GM12878 (cell line): ENCODE data around the gene OR2F2. TPM values are rescaled to one million over a fixed set of nuclear protein-coding genes. Genes with fewer than 3 reads are reported as not detected.

Experiments used
- ATAC-seq: fragments of 200-7000 bp; cut with Tn5 transposase; 3 replicates; pipeline ENCODE4 v1.9.1; 2020; ENCODE audit warnings: mild to moderate bottlenecking, moderate library complexity
- BruUV-seq: library from RNA; stranded (reverse); fragments of 400-500 nt; replicated peaks from 2 replicates; lab custom pipeline; 2021; lab: Mats Ljungman, UMichigan
- CTCF ChIA-PET: fragments of 300-600 bp; sonication (Branson Sonifier 250); formaldehyde crosslinking; extraction: SDS; loops from one replicate; lab custom pipeline; 2021; ENCODE audit warnings: inconsistent platforms; lab: Yijun Ruan, JAX
- POLR2A ChIA-PET: fragments of 350-600 bp; formaldehyde crosslinking; extraction: SDS; loops from one replicate; lab custom pipeline; 2021; ENCODE audit warnings: inconsistent platforms; lab: Charles Lee
- RAD21 ChIA-PET: fragments of 300-600 bp; sonication (Branson Sonifier 250); formaldehyde crosslinking; loops from one replicate; lab custom pipeline; 2023; ENCODE audit warnings: antibody characterized with exemption; ENCODE audit not compliant: unreplicated experiment; lab: Charles Lee
- SMC1A ChIA-PET: fragments of 300-600 bp; sonication (Branson Sonifier 250); formaldehyde crosslinking; loops from one replicate; lab custom pipeline; 2023; ENCODE audit not compliant: unreplicated experiment, uncharacterized antibody; lab: Charles Lee
- DNase-seq: peaks from one replicate; pipeline ENCODE4 v3.0.0-alpha.2; 2011; ENCODE audit warnings: low read depth, low spot score
- FAIRE-seq: peaks from 3 replicates; lab custom pipeline; 2011; peaks lifted over from hg19 to GRCh38; lab: Jason Lieb, UNC
- H2AFZ ChIP-seq: 2 replicates; pipeline ENCODE4 v1.6.0; 2011; ENCODE audit warnings: low read depth, low read length, control low read depth; ENCODE audit not compliant: control insufficient read depth
- H3K27ac ChIP-seq: 2 replicates; pipeline ENCODE4 v1.5.1; 2011; ENCODE audit warnings: control low read depth; ENCODE audit not compliant: control insufficient read depth, insufficient read depth
- H3K27me3 ChIP-seq, 2 experiments: replicated peaks in 1 of 2; 2 replicates each; pipeline versions ENCODE4 v1.6.0 to v1.6.1; 2011; ENCODE audit warnings: low read length in 1 of 2; ENCODE audit not compliant: control insufficient read depth in 2 of 2, insufficient read depth in 2 of 2
- H3K36me3 ChIP-seq, 2 experiments: 2 replicates each; pipeline ENCODE4 v1.5.1; 2011; ENCODE audit warnings: low read length in 1 of 2; ENCODE audit not compliant: control insufficient read depth in 2 of 2, insufficient read depth in 2 of 2
- H3K4me1 ChIP-seq: 2 replicates; pipeline ENCODE4 v1.6.1; 2011; ENCODE audit warnings: mild to moderate bottlenecking, low read length, moderate library complexity, mixed read lengths; ENCODE audit not compliant: control insufficient read depth, insufficient read depth
- H3K4me2 ChIP-seq: 2 replicates; pipeline ENCODE4 v1.6.0; 2011; ENCODE audit warnings: control low read depth; ENCODE audit not compliant: control insufficient read depth, insufficient read depth
- H3K4me3 ChIP-seq: fragments of 200-600 bp; sonication (generic); 2 replicates; pipeline ENCODE4 v1.5.1; 2016
- H3K79me2 ChIP-seq: 2 replicates; pipeline ENCODE4 v1.6.0; 2011; ENCODE audit warnings: low read length; ENCODE audit not compliant: control insufficient read depth, insufficient read depth
- H3K9ac ChIP-seq: 2 replicates; pipeline ENCODE4 v1.8.0; 2011; ENCODE audit warnings: low read length, control low read depth, mixed read lengths; ENCODE audit not compliant: control insufficient read depth, insufficient read depth
- H3K9me3 ChIP-seq: replicated peaks from 3 replicates; pipeline ENCODE4 v1.5.1; 2011; ENCODE audit warnings: mild to moderate bottlenecking, low read length; ENCODE audit not compliant: control insufficient read depth, insufficient read depth
- H4K20me1 ChIP-seq: 2 replicates; pipeline ENCODE4 v1.6.0; 2011; ENCODE audit not compliant: control insufficient read depth, insufficient read depth
- ATF2 ChIP-seq: IDR thresholded peaks from 2 replicates; pipeline ENCODE4 v1.6.1; 2012; ENCODE audit warnings: low read length, inconsistent platforms
- BCL3 ChIP-seq: IDR thresholded peaks from 2 replicates; pipeline ENCODE4 v1.6.1; 2011; ENCODE audit warnings: borderline replicate concordance, low read depth, mild to moderate bottlenecking, moderate library complexity, low read length; ENCODE audit not compliant: insufficient read depth, poor library complexity, severe bottlenecking
- CREB1 ChIP-seq: IDR thresholded peaks from 2 replicates; pipeline ENCODE4 v1.6.1; 2012; ENCODE audit warnings: low read depth, mild to moderate bottlenecking, inconsistent platforms
- E2F8 ChIP-seq: fragments of 450-650 bp; IDR thresholded peaks from 2 replicates; pipeline ENCODE4 v1.6.1; 2018; ENCODE audit warnings: mild to moderate bottlenecking, low read depth, moderate library complexity; ENCODE audit not compliant: partially characterized antibody
- ETV6 ChIP-seq, 2 experiments: fragments of 450-650 bp in 1 of 2; IDR thresholded peaks in 1 of 2; conservative IDR thresholded peaks in 1 of 2; 2 replicates each; pipeline ENCODE4 v1.6.1; 2014; ENCODE audit warnings: antibody characterized with exemption in 1 of 2, borderline replicate concordance in 1 of 2, low read depth in 1 of 2, mild to moderate bottlenecking in 1 of 2, moderate library complexity in 1 of 2
- IRF4 ChIP-seq: IDR thresholded peaks from 2 replicates; pipeline ENCODE4 v1.6.1; 2011; ENCODE audit warnings: low read depth, low read length
- MEF2B ChIP-seq: fragments of 450-650 bp; IDR thresholded peaks from 2 replicates; pipeline ENCODE4 v1.6.1; 2018; ENCODE audit warnings: mild to moderate bottlenecking, moderate library complexity; ENCODE audit not compliant: partially characterized antibody, poor library complexity, severe bottlenecking
- MXI1 ChIP-seq: fragments of 150-350 bp; IDR thresholded peaks from 2 replicates; pipeline ENCODE4 v1.6.1; 2011; ENCODE audit warnings: low read depth, mild to moderate bottlenecking, inconsistent platforms, low read length, improper control_type of control experiment
- NBN ChIP-seq: fragments of 450-650 bp; IDR thresholded peaks from 2 replicates; pipeline ENCODE4 v1.6.1; 2016
- RELA ChIP-seq: fragments of 450-650 bp; IDR thresholded peaks from 2 replicates; pipeline ENCODE4 v1.8.0; 2014; ENCODE audit warnings: borderline replicate concordance; ENCODE audit not compliant: partially characterized antibody
- RFX5 ChIP-seq: IDR thresholded peaks from 2 replicates; pipeline ENCODE4 v1.6.1; 2011; ENCODE audit warnings: low read depth, low read length, improper control_type of control experiment
- YY1 ChIP-seq: IDR thresholded peaks from 2 replicates; pipeline ENCODE4 v1.6.1; 2011; ENCODE audit warnings: low read depth, mild to moderate bottlenecking, low read length
- ZNF592 ChIP-seq: fragments of 450-650 bp; IDR thresholded peaks from 2 replicates; pipeline ENCODE4 v1.6.1; 2017; ENCODE audit warnings: mild to moderate bottlenecking, moderate library complexity
- ZSCAN29 ChIP-seq: fragments of 450-650 bp; IDR thresholded peaks from 2 replicates; pipeline ENCODE4 v1.6.1; 2017; ENCODE audit warnings: mild to moderate bottlenecking, moderate library complexity
- WGBS: methylation state at CpG from one replicate; pipeline ENCODE4 v1.1.6; 2016; ENCODE audit warnings: low lambda C conversion rate; ENCODE audit not compliant: insufficient replicate concordance, insufficient coverage; ENCODE audit errors: missing lambda C conversion rate; 5-methylcytosine and 5-hydroxymethylcytosine counted together
- in situ Hi-C: fragments of 300-500 bp; cut with MboI; formaldehyde crosslinking; loops from 9 replicates; pipeline ENCODE4 v1.14.3; 2018; ENCODE audit warnings: mixed read lengths
- intact Hi-C: fragments of 100-400 bp; cut with micrococcal nuclease; formaldehyde crosslinking; loops from one replicate; pipeline ENCODE4 v1.14.2; 2022; ENCODE audit not compliant: unreplicated experiment
- polyA plus RNA-seq, 11 experiments: library from polyadenylated mRNA; depleted of rRNA in 4 of 11; unstranded in 6 of 11; stranded (reverse) in 5 of 11; fragments of >200 nt; fragmentation: Nextera tagmentation in 4 of 11; fragmentation: Illumina TruSeq in 1 of 11; extraction: Ambion mirVana in 4 of 11; extraction: Trizol in 1 of 11; gene quantifications; 1 replicate in 1 of 11; 2 replicates in 10 of 11; pipeline versions ENCODE4 v1.2.1 to v1.2.3, GENCODE V29; 2011 to 2016; ENCODE audit warnings: inconsistent platforms in 2 of 11, missing spikeins in 2 of 11, low read depth in 1 of 11
- total RNA-seq, 4 experiments: library from RNA; depleted of rRNA in 3 of 4; stranded (reverse); fragments of >200 nt in 3 of 4; fragmentation: Illumina TruSeq in 1 of 4; extraction: Trizol in 1 of 4; gene quantifications; 2 replicates each; pipeline versions ENCODE4 v1.2.1 to v1.2.3, GENCODE V29; 2013 to 2021

OR2F2 gene
- total and polyA plus RNA-seq, 10 of the 15 experiments (the other 5 are each of a cell fraction or from before 2014, with no cell fraction given): not detected

GRCh38 chr7:143965280-143965679 is 30.2 kb downstream of the OR2F2 start:
- no peak overlapping the region for H3K4me2 ChIP-seq
- no peaks in the 10 kb centered on the region for H3K4me1 ChIP-seq
- intact Hi-C loops (no loop called here), in situ Hi-C loops (no loop called here)
- TF ChIP-seq E2F8: no peak
- TF ChIP-seq NBN: no peak
- no peak for TF ChIP-seq BCL3
- no peak for TF ChIP-seq RFX5
- TF ChIP-seq ZNF592: no peak
- no peak for TF ChIP-seq MEF2B
- TF ChIP-seq ATF2: no peak
- TF ChIP-seq YY1: no peak
- no peak for TF ChIP-seq RELA
- no peak for TF ChIP-seq IRF4
- TF ChIP-seq CREB1: no peak
- no peak for TF ChIP-seq ETV6 (conservative IDR thresholded peaks at IDR 0.05 in 1 of 2, IDR thresholded peaks at IDR 0.05 in 1 of 2; ENCODE audit: borderline replicate concordance in 1 of 2, low read depth in 1 of 2)
- TF ChIP-seq MXI1: no peak
- no peak for TF ChIP-seq ZSCAN29
- RAD21 ChIA-PET: no interaction called here
- DNase-seq (no peak), FAIRE-seq (no peak), ATAC-seq (no peak)
- no peak overlapping the region for H3K4me3 ChIP-seq
- H3K9me3 ChIP-seq: no peaks in the 10 kb centered on the region
- no peak overlapping the region for H3K27ac ChIP-seq
- no peaks in the 10 kb centered on the region for H3K36me3 ChIP-seq
- no peaks in the 10 kb centered on the region for H3K27me3 ChIP-seq
- POLR2A ChIA-PET: no interaction called here
- CTCF ChIA-PET: no interaction called here
- H2AFZ ChIP-seq: no peak overlapping the region
- BruUV-seq: no TSS peak
- 27% methylated on average over 2 of the region's 2 CpGs for WGBS
- no peaks in the 10 kb centered on the region for H4K20me1 ChIP-seq
- H3K9ac ChIP-seq: no peak overlapping the region
- no peaks in the 10 kb centered on the region for H3K79me2 ChIP-seq
- SMC1A ChIA-PET: no interaction called here
